HG03432 (cell line): ENCODE results near the gene FRMD1.

Experiments used
- ATAC-seq: cut with Tn5 transposase; IDR thresholded peaks from one replicate; pipeline ENCODE4 v1.9.1; 2021; ENCODE audit warnings: mild to moderate bottlenecking, moderate library complexity; ENCODE audit not compliant: unreplicated experiment

Gene FRMD1

GRCh38 chr6:168058691-168059551 lies 20.1 kb downstream of the FRMD1 start:
- ATAC-seq, result no peak

DNA sequence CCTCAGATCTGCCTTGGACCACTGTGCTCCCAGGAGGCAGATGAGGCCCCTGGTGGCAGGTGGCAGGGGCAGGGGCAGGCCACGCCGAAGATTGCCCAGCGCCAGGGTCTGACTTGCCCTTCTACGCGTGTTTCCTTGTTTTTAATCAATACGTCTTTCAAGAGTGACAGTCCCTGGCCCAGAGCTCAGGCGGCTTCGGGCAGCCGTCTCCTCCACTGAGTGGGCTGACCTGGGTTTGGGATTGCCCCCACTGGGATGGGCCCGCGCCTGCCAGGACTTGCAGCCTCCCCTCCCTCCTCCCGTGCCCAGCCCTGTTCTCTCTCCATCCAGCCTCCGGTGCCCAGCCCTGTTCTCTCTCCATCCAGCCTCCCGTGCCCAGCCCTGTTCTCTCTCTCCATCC lies 21.2 kb downstream of the FRMD1 start:
- ATAC-seq, result no peak

DNA sequence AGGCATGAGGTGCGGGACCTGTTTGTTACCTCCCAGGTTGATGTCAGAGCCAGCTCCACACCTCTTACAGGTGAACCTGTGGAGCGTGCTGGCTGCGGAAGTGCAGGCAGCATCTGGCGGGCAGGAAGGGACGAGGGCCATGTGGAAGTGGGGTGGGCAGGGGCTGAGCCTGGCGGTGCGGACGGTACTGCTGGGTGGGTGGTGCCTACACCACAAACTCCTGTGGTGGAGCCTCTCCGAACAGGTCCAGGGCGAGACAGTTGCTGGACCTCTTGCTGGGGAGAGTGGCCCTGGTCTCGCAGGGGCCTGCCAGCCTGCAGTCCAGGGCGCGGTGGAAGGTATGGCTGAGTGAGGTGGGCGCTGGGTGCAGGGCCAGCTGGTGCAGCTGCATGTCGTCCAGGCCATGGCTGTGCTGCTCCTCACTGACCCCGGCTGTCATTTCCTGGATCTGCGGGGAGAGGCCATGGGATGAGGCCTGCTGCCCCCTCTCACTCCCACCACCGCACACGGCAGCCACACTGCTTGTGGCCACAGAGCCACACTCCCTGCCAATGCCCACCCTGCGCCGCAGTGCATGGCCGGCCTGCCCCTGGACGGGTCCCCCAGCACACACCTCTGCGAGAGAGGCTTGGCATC lies 22.0 kb downstream of the FRMD1 start:
- no peak for ATAC-seq

DNA sequence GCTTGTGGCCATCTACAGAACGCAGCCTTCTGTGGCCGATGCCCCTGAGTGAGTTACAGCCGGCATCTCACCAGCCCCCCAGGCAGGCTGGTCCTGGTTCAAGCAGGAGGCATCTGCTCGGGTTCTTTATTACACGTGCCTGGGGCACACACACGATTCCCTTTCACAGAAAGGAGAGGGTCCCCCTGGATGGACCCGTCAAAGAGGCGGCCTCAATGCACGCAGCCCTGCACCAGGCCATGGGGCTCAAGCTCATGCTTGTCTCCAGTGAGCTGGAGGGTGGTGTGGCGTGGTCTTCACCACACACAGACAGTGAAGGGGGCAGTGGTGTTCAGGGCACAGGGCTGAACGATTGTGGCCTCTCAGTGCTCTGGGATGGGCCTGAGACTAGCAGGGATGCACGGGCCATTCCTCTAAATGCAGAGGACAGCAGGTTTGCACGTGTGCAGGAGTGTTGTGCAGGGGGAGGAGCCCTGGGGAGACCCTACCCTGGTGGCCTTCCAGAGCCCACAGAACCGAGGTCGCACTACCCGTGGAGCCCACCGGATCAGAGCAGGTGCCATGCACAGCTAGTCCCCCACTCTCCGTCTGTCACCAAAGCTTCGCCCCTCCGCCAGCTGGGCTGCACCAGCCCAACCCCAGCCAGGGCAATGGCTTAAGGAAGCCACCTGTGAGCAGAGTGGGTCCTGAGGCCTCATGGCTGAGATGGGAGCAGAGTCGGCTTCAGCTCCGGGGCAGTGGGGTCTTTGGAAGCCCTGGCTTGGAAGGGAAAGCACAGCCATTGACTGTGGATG lies 23.1 kb downstream of the FRMD1 start:
- ATAC-seq, result no peak

GRCh38 chr6:168054765-168055560 lies 24.0 kb downstream of the FRMD1 start:
- no peak for ATAC-seq

DNA sequence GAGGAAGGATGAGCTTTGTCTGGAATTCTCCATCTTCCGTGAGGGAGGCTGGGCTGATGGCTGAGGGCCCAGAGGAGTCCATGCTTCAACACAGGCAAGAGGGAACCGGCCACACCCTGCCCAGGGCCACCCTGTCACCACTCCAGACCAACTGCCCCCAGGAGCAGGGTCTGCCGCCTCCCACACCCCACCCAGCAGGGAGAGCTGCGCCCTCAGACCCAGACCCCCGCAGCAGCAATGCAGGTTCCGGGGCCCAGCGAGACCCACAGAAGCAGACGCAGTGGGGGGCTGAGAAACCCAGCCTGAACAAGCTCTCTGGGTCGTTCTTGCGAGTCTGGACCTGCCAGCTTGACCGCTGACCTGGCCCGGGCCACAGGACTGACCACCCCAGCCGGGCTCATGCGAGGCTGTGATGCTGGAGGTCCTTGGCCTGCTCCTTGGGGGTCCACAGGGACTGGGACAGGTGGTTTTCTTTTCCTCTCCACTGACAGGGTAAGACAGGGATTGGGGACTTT lies 25.0 kb downstream of the FRMD1 start:
- no peak for ATAC-seq

DNA sequence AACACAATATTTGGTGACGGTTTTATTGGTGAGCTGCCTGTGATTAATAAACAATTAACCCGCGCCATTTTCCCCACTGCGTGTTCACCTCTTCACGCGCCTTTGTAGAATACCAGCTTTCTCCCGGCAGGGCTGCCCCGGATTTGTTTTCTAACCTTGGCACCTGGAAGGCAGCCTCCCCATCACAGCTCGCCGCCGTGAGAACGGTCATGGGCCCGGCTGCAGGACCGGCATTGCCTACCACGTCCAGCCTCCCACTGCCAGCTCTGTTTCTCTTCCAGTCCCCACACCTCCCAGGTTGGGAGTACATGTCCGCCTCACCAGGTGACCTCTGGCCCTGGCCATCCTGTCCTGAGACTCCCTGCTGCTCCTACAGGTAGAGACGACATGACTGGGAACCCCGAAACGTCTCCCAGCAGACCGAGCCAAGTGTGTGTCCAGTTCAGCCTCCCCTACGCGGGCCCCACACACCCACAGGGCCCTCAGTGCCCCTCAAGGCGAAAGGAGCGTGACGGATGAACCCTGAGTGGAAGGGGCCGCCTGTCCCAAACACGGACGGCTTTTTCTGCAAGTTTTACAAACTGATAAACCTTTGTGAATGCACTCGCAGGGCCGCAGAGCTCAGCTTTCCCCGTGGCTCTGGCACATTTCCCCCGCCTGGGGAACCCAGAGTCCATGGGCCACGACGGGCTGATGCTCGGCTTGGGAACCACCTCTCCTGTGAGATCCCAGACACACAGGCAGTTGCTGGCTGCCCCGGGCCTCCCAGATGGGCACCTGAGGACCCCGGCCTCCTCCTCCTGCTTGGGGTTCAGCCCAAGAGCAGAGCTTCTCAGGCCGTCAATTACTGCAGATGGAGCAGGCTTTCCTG lies 25.7 kb downstream of the FRMD1 start:
- no peak for ATAC-seq

DNA sequence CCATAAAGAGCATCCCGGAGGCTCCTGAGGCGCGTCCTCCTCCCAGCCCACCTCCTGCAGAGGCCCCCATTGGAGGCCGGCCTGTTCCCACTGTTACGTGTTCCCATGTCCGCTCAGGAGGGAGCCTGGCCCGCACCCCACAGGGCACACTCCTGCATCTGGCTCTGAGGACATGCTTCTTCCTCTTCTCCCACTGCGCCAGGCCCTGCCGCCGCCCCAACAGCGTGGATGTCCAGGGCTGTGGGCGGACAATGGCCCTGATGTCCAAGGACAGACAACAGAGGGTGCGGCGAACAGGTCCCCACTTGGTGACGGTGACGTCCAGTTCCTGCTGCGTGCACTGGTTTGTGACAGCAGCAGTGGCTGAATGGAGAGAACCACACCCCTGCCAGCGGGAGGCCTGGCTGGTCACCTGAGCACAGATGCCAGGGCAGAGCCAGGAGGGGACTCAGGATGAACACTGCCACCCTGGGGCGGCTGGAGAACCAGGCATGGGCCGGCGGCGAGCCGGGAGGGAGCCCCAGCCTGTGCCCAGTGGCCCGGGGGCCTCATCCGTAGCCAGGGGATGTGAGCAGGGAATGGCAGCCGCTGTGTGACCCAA lies 26.6 kb downstream of the FRMD1 start:
- ATAC-seq, result no peak

GRCh38 chr6:168051648-168052047 lies 27.4 kb downstream of the FRMD1 start:
- no peak for ATAC-seq

DNA sequence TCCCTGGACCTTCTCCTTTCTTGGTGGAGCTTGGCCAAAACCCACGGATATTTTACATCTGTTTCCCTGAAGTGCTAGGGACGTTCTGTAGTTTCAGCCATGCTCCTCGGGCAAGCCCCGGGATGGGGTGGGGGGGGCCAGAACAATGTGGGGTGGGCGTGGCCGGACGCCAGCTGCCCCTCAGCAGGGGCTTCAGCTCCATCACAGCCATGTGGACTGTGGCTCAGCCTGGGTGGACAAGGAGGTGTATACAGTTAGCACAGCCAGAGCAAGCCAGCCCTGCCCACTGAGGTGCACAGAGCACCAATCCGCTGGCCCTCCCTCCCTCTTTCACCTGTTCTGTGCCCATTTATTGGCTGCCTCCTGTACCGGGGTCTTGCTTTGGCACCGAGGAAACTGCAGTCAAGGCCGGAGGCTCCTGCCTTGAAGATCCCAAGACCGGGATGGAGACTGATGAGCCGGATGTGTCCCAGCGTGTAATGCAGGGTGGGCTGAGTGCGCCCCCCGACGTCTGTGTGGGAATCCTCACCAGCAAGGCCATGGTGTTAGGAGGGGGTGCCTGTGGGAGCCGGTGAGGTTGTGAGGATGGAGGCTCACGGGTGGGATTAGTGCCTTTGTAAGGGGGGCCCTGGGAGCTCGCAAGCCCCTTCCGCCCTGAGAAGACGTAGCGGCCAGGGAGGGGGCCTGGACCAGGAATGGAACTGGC lies 28.0 kb downstream of the FRMD1 start:
- no peak for ATAC-seq

GRCh38 chr6:168050225-168050880 lies 28.7 kb downstream of the FRMD1 start:
- no peak for ATAC-seq

GRCh38 chr6:168049706-168050224 lies 29.2 kb downstream of the FRMD1 start:
- ATAC-seq, result no peak

GRCh38 chr6:168049277-168049676 lies 29.7 kb downstream of the FRMD1 start:
- ATAC-seq, result no peak

DNA sequence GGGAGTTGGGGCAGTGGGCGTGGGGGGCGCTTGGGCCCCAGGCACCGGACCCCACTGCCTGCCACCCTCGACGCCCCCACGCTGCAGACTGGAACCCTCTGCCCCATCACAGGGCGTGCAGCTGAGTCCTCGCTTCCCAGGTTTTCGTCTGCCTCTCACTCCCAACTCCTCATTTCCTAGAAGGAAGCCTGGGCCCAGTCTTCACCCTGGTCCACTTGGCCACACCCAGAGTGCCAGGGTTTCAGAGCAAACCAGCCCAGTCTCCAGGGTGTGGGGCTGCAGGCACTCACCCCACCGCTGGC lies 30.3 kb downstream of the FRMD1 start:
- no peak for ATAC-seq

DNA sequence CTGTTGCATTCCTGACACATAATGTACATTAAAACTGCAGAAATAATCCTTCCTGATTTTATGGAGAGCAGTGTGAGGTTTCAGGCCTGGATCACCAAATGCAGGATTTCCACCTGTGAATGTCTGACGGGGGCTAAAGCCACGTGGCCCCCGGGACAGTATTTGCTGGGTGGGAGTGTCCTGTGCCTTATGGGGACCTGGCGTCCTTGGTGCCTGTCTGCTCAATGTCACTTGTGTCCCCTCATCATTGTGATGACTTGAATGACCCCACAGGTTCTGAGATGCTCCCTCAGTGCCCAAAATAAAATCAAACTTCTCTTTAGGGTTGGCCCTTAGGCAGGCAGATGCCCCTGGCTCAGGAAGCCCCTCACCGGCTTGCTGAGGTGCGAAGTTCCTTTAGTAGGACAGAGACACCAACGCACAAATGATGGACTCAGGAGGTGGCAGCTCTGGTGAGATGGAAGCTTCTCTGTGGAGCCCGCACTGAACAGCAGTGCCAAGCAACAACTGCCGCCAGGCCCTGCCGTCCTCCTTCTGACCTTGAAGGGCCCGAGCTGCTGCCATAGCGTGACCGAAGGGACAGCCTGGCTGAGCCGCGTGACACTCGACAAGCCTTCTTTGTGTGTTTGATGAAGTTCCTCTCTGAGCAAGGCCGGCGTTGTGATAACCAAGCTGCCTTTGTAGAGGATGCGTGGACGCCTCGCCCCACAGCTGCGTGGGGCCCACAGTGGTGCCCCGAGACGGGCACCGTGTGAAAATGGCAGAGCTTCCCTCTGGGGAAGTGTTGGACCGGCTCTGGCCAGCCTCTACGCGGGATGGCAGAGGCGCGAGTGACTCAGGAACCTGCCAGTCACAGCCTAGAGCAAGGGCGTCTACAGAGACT lies 30.9 kb downstream of the FRMD1 start:
- ATAC-seq, result no peak

DNA sequence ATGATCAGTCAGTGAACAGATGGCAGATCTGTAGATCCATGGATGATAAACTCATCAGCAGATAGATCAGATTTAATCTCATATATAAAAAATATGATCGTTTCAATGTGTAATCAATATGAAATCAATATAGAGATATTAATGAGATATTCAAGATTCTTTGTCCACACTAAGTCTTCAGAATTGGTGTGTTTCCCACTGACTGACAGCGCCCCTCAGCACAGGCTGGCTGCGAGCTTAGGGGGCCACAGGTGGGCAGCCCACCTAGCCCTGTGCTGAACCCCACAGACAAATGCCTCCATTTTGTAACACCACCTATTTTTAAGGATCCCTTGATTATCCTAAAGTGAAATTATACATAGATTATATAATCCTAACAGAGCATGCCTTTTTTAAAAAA lies 32.3 kb downstream of the FRMD1 start:
- no peak for ATAC-seq
